ENCODE data around the gene BMP4.

BMP4 gene

DNA sequence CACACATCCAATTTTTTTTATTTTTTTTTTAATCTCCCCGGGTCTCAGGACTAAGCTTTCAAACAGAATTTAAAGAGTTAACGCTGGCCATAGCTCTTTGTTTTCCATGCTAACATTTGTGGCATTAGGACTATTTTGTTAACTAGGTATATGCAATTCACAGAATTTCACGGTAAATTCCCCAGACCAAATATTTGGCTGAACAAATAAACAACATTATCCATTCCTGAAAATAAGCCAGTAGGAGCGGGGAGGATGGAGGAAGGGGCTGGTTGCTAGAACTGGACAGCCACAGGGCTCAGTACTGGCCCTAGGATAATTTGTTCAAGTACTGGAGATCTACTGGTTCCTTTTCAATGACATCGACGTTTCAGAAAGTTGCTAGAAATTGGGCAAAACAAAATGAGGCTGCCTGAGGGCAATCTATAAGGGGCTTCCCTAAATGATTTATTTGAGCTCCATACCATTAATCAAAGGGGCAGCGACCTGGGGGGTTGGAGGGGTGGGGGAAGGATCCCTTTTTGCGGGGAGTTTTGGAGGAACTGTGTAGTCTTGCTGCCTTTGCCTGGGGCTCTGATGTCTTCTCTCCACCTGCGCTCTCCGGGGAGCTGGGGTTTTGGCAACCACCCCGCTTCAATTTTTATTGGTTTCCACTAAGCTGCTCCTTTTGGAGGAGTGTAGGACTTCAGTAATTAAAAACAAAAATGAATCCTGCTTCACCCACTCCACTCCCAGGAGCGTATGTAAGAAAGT lies 9.0 kb downstream of the BMP4 start:
- H3K36me3 ChIP-seq, result peaks cover 5 to 22% (median 15%) of the 10 kb centered on the region in 3 donors
- H3K4me1 ChIP-seq, result peaks cover 0 to 29% (median 12%) of the 10 kb centered on the region in 4 donors
- DNase-seq, result no peak
- no peak overlapping the region for H3K27ac ChIP-seq
- H3K4me3 ChIP-seq, result no peak overlapping the region
- intact Hi-C loops (cut with DNase I; ENCODE audit: low total_unique reads), result no loop called here
- no peaks in the 10 kb centered on the region for H3K9me3 ChIP-seq
- TF ChIP-seq, protein P1, sequence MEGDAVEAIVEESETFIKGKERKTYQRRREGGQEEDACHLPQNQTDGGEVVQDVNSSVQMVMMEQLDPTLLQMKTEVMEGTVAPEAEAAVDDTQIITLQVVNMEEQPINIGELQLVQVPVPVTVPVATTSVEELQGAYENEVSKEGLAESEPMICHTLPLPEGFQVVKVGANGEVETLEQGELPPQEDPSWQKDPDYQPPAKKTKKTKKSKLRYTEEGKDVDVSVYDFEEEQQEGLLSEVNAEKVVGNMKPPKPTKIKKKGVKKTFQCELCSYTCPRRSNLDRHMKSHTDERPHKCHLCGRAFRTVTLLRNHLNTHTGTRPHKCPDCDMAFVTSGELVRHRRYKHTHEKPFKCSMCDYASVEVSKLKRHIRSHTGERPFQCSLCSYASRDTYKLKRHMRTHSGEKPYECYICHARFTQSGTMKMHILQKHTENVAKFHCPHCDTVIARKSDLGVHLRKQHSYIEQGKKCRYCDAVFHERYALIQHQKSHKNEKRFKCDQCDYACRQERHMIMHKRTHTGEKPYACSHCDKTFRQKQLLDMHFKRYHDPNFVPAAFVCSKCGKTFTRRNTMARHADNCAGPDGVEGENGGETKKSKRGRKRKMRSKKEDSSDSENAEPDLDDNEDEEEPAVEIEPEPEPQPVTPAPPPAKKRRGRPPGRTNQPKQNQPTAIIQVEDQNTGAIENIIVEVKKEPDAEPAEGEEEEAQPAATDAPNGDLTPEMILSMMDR (IDR thresholded peaks at IDR 0.05), result no peak
- H3K27me3 ChIP-seq, result peaks cover 0 to 7% of the 10 kb centered on the region in 2 donors

DNA sequence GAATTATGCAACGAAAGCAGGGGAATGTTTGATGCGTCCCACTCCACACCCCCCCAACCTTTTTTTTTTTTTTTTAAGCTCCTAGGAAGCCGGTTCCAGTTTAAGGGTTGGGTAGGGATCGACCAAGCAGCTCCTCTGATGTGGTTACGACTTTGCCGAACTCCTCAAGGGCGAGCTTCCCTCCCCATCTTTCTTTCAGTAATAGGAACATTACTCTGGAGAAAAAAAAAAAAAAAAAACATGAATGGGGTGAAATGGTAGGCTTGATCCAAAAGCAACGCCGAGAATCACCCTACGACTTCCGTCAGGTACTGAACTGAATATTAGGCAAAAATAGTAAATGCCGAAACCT lies 9.6 kb downstream of the BMP4 start:
- peaks cover 0 to 7% of the 10 kb centered on the region in 2 donors for H3K27me3 ChIP-seq
- H3K36me3 ChIP-seq, result peaks cover 5 to 22% (median 15%) of the 10 kb centered on the region in 3 donors
- TF ChIP-seq, protein P1 (IDR thresholded peaks at IDR 0.05), result no peak
- intact Hi-C loops (cut with DNase I; ENCODE audit: low total_unique reads), result no loop called here
- H3K27ac ChIP-seq, result no peak overlapping the region
- no peaks in the 10 kb centered on the region for H3K9me3 ChIP-seq
- DNase-seq, result no peak
- peaks cover 0 to 24% (median 10%) of the 10 kb centered on the region in 4 donors for H3K4me1 ChIP-seq
- peak overlapping the region; percentile 41 to 54 for H3K4me3 ChIP-seq

DNA sequence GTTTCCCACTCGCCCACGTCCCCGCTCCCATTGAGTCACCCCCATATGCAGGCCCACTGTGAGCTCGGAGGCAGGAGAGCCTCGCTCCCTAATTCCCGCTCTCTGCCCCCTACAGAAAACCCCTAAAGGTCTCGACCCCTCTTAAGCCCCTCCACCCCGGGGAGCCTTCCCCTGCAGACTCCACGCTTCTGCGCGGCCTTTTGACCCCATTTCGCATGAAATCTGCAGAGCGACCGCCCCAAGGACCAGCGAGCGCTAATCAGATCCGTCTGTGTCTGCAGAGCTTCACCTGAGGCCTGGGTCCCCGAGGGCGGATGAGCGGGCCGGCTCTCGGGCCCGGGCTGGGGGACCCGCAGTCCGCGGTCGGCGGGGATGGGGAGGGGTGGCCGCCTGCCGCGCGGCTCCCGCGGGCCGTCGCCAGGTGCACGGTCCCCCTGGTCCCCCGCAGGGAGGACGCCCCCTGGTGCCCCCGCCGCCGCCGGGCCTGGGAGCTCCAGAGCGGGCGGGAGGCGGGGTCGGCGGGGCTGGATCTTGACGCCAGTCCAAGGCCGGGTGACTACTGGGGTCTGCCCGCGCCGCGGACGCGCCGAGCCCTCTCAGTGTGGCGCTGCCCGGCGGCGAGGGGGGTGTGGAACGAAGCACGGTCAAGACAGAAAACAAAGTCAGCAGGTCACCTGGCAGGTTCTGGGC lies 10.1 kb downstream of the BMP4 start:
- H3K27ac ChIP-seq, result no peak overlapping the region
- H3K27me3 ChIP-seq, result peaks cover 0 to 7% of the 10 kb centered on the region in 2 donors
- TF ChIP-seq, protein P1 (IDR thresholded peaks at IDR 0.05), result no peak
- H3K4me3 ChIP-seq, result peak overlapping the region; percentile 41 to 54
- H3K36me3 ChIP-seq, result peaks cover 5 to 17% (median 15%) of the 10 kb centered on the region in 3 donors
- intact Hi-C loops (cut with DNase I; ENCODE audit: low total_unique reads), result no loop called here
- DNase-seq, result no peak
- no peaks in the 10 kb centered on the region for H3K9me3 ChIP-seq
- H3K4me1 ChIP-seq, result peaks cover 0 to 19% (median 10%) of the 10 kb centered on the region in 4 donors

DNA sequence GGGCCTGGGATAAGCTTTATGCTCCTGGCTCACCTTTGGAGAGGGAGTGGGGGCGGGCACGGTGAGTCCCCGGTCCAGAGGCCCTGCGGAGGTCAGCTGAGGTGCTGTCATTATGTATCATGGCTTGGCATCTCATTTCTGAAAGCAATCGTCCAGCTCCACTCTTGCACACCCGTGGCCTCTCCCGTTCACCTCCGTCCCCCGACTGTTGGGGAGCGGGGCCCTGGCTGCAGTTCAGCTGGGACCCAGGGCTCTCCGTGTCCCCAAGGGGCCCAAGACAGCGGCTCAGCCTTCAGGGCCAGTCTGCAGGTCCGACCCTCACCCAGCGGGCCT lies 10.6 kb downstream of the BMP4 start:
- Histone ChIP-seq H3K27ac (no peak overlapping the region), H3K9me3 (no peaks in the 10 kb centered on the region), H3K27me3 (peaks cover 0 to 7% of the 10 kb centered on the region in 2 donors), H3K36me3 (peaks cover 5 to 15% (median 12%) of the 10 kb centered on the region in 3 donors), H3K4me1 (peaks cover 0 to 17% (median 10%) of the 10 kb centered on the region in 4 donors), H3K4me3 (no peak overlapping the region)
- TF ChIP-seq, protein P1 (IDR thresholded peaks at IDR 0.05), result no peak
- DNase-seq, result no peak
- intact Hi-C loops (cut with DNase I; ENCODE audit: low total_unique reads), result no loop called here

DNA sequence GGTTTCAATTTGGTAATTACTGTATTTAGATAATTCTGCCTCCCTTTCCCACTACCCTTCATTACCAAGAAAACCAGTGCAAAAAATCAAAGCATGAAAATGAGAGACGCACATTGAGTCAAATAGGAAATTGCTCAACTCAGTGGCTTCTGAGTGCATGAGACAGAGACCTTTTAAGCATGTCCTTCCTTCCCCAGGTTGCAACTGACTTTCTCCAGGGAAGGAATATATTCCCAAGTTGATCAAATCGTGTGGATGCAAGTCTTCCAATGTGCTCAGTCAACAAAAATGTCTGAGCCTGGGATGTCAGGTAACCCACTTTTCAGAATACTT lies 12.9 kb downstream of the BMP4 start:
- no peaks in the 10 kb centered on the region for H3K36me3 ChIP-seq
- no peak overlapping the region for H3K4me3 ChIP-seq
- peaks cover 0 to 17% (median 10%) of the 10 kb centered on the region in 4 donors for H3K4me1 ChIP-seq
- no peak for DNase-seq
- H3K27me3 ChIP-seq, result peaks cover 0 to 7% of the 10 kb centered on the region in 2 donors
- no peaks in the 10 kb centered on the region for H3K9me3 ChIP-seq
- intact Hi-C loops (cut with DNase I; ENCODE audit: low total_unique reads), result no loop called here
- H3K27ac ChIP-seq, result no peak overlapping the region
- TF ChIP-seq, protein P1 (IDR thresholded peaks at IDR 0.05), result no peak
